HEK293 (cell line): Measurements from ENCODE around the gene NT5M.

Experiments used
- CTCF ChIA-PET: fragments of 350-600 bp; formaldehyde crosslinking; extraction: SDS; loops from one replicate; lab custom pipeline; 2021; ENCODE audit warnings: antibody characterized with exemption; lab: Yijun Ruan, JAX
- POLR2A ChIA-PET: fragments of 300-600 bp; formaldehyde crosslinking; extraction: SDS; loops from one replicate; lab custom pipeline; 2020; ENCODE audit warnings: antibody characterized with exemption, inconsistent platforms; lab: Yijun Ruan, JAX
- H3K27ac ChIP-seq: fragments of 200-500 bp; sonication (Bioruptor generic); 2 replicates; pipeline ENCODE4 v1.5.1; 2014; ENCODE audit warnings: low read depth, low read length, control low read depth, inconsistent platforms; ENCODE audit errors: extremely low read depth
- H3K36me3 ChIP-seq, 2 experiments: fragments of 200-500 bp in 1 of 2; sonication (Bioruptor generic) in 1 of 2; 1 replicate in 1 of 2; 2 replicates in 1 of 2; pipeline ENCODE4 v1.5.1; 2014 to 2017; ENCODE audit warnings: inconsistent platforms in 2 of 2, low read length in 2 of 2; ENCODE audit not compliant: control insufficient read depth in 2 of 2, insufficient read depth in 1 of 2
- H3K4me1 ChIP-seq: fragments of 200-500 bp; sonication (Bioruptor generic); 2 replicates; pipeline ENCODE4 v1.5.1; 2014; ENCODE audit warnings: mild to moderate bottlenecking, low read length, inconsistent platforms; ENCODE audit not compliant: control insufficient read depth, insufficient read depth
- H3K4me3 ChIP-seq: 2 replicates; pipeline ENCODE4 v1.5.1; 2011; ENCODE audit warnings: low read depth, mild to moderate bottlenecking, control low read depth, low read length, moderate library complexity
- H3K9me3 ChIP-seq: fragments of 200-500 bp; sonication (Bioruptor generic); 2 replicates; pipeline ENCODE4 v1.5.1; 2014; ENCODE audit warnings: low read depth, low read length, inconsistent platforms; ENCODE audit not compliant: control insufficient read depth, insufficient read depth
- ZBTB7A ChIP-seq: fragments of 450-650 bp; formaldehyde crosslinking; IDR thresholded peaks from 2 replicates; pipeline ENCODE4 v1.5.1; 2016; ENCODE audit warnings: low read depth, missing biosample characterization, missing genetic modification characterization
- ZNF114 ChIP-seq: fragments of 450-650 bp; formaldehyde crosslinking; IDR thresholded peaks from 2 replicates; pipeline ENCODE4 v1.5.0; 2017; ENCODE audit warnings: missing biosample characterization, missing genetic modification characterization
- ZNF140 ChIP-seq: fragments of 450-650 bp; formaldehyde crosslinking; IDR thresholded peaks from 2 replicates; pipeline ENCODE4 v1.5.1; 2016; ENCODE audit warnings: missing biosample characterization, missing genetic modification characterization
- ZNF202 ChIP-seq: fragments of 450-650 bp; formaldehyde crosslinking; IDR thresholded peaks from 2 replicates; pipeline ENCODE4 v1.5.1; 2016; ENCODE audit warnings: missing biosample characterization, missing genetic modification characterization, borderline replicate concordance
- ZNF274 ChIP-seq, 2 experiments: fragments of 200-500 bp in 1 of 2; fragments of 450-650 bp in 1 of 2; sonication (Bioruptor generic) in 1 of 2; formaldehyde crosslinking in 1 of 2; IDR thresholded peaks; 2 replicates each; pipeline versions ENCODE4 v1.5.1 to v1.6.1; 2014 to 2016; ENCODE audit warnings: borderline replicate concordance in 1 of 2, inconsistent platforms in 1 of 2, low read length in 1 of 2, missing biosample characterization in 1 of 2, missing genetic modification characterization in 1 of 2
- ZNF292 ChIP-seq: fragments of 450-650 bp; formaldehyde crosslinking; IDR thresholded peaks from 2 replicates; pipeline ENCODE4 v1.5.1; 2016; ENCODE audit warnings: low read depth, missing biosample characterization, missing genetic modification characterization, borderline replicate concordance
- ZNF423 ChIP-seq: fragments of 450-650 bp; formaldehyde crosslinking; IDR thresholded peaks from 2 replicates; pipeline ENCODE4 v1.5.1; 2016; ENCODE audit warnings: missing biosample characterization, missing genetic modification characterization
- ZNF426 ChIP-seq: fragments of 450-650 bp; formaldehyde crosslinking; IDR thresholded peaks from 2 replicates; pipeline ENCODE4 v1.5.1; 2017; ENCODE audit warnings: missing biosample characterization, missing genetic modification characterization, mild to moderate bottlenecking, inconsistent platforms, moderate library complexity
- ZNF433 ChIP-seq: fragments of 450-650 bp; formaldehyde crosslinking; IDR thresholded peaks from 2 replicates; pipeline ENCODE4 v1.5.1; 2016; ENCODE audit warnings: missing biosample characterization, missing genetic modification characterization, low read depth
- ZNF529 ChIP-seq: fragments of 450-650 bp; formaldehyde crosslinking; IDR thresholded peaks from 2 replicates; pipeline ENCODE4 v1.5.1; 2017; ENCODE audit warnings: missing genetic modification characterization, missing biosample characterization; ENCODE audit not compliant: insufficient replicate concordance
- ZNF530 ChIP-seq: fragments of 450-650 bp; formaldehyde crosslinking; IDR thresholded peaks from 2 replicates; pipeline ENCODE4 v1.5.1; 2016; ENCODE audit warnings: low read depth, missing biosample characterization, missing genetic modification characterization
- ZNF558 ChIP-seq: fragments of 450-650 bp; formaldehyde crosslinking; IDR thresholded peaks from 2 replicates; pipeline ENCODE4 v1.5.1; 2016; ENCODE audit warnings: missing biosample characterization, missing genetic modification characterization
- ZNF571 ChIP-seq: fragments of 450-650 bp; formaldehyde crosslinking; IDR thresholded peaks from 2 replicates; pipeline ENCODE4 v1.5.0; 2017; ENCODE audit warnings: missing biosample characterization, missing genetic modification characterization
- ZNF600 ChIP-seq: fragments of 450-650 bp; formaldehyde crosslinking; IDR thresholded peaks from 2 replicates; pipeline ENCODE4 v1.5.1; 2016; ENCODE audit warnings: missing biosample characterization, missing genetic modification characterization
- ZNF677 ChIP-seq: fragments of 450-650 bp; IDR thresholded peaks from 2 replicates; pipeline ENCODE4 v1.5.0; 2018; ENCODE audit warnings: missing biosample characterization, mild to moderate bottlenecking, missing genetic modification characterization, moderate library complexity
- ZNF76 ChIP-seq: fragments of 450-650 bp; formaldehyde crosslinking; IDR thresholded peaks from 2 replicates; pipeline ENCODE4; 2016; ENCODE audit warnings: low read depth, missing biosample characterization, missing genetic modification characterization, borderline replicate concordance
- TF ChIP-seq, protein P1 (sequence below): fragments of 450-650 bp; formaldehyde crosslinking; IDR thresholded peaks from 2 replicates; pipeline ENCODE4 v1.5.1; 2016; ENCODE audit warnings: missing biosample characterization, missing genetic modification characterization
- TF ChIP-seq, protein P2 (sequence below): fragments of 450-650 bp; formaldehyde crosslinking; IDR thresholded peaks from 2 replicates; pipeline ENCODE4 v1.5.1; 2017; ENCODE audit warnings: missing biosample characterization, missing genetic modification characterization
- TF ChIP-seq, protein P3 (sequence below): fragments of 450-650 bp; formaldehyde crosslinking; conservative IDR thresholded peaks from 2 replicates; pipeline ENCODE4 v1.5.1; 2016; ENCODE audit warnings: low read depth, missing biosample characterization, missing genetic modification characterization
- TF ChIP-seq, protein P4 (sequence below): fragments of 450-650 bp; formaldehyde crosslinking; IDR thresholded peaks from 2 replicates; pipeline ENCODE4 v1.5.0; 2017; ENCODE audit warnings: missing biosample characterization, missing genetic modification characterization, borderline replicate concordance

Gene NT5M

DNA sequence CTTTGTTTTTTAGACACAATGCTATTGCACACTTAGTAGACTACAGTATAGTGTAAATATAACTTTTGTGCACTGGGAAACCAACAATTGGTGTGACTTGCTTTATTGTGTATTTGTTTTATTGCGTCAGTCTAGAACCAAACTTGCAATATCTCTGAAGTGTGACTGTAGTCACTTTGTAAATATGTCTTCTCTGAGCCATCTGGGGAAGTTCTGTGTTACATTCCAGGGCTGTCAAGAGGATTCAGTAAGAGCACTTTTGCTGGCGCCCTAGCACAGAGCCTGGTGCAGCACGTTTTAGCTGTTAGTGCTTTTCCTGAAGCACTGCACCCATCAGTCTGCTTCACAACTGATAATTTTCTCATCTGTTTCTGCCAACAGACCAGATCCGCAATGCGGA, 73.2 kb downstream of the NT5M start:
- no peak overlapping the region for H3K4me3 ChIP-seq
- TF ChIP-seq ZNF274 (IDR thresholded peaks at IDR 0.05; ENCODE audit: low read length) (no peak), ZNF274 (tag by site-specific recombination; IDR thresholded peaks at IDR 0.05; ENCODE audit: borderline replicate concordance) (no peak), ZNF423 (tag by site-specific recombination) (no peak), ZNF530 (no peak), ZNF76 (tag by site-specific recombination) (no peak), ZNF558 (tag by site-specific recombination) (no peak), ZNF202 (tag by site-specific recombination) (no peak), ZNF529 (tag by site-specific recombination) (no peak), ZNF292 (tag by site-specific recombination) (no peak), ZNF677 (tag by site-specific recombination) (no peak), ZBTB7A (tag by site-specific recombination) (no peak), ZNF600 (tag by site-specific recombination) (no peak), ZNF571 (tag by site-specific recombination) (no peak), ZNF140 (no peak), ZNF114 (tag by site-specific recombination) (no peak), ZNF433 (tag by site-specific recombination) (no peak), ZNF426 (tag by site-specific recombination) (no peak)
- TF ChIP-seq, protein P1, sequence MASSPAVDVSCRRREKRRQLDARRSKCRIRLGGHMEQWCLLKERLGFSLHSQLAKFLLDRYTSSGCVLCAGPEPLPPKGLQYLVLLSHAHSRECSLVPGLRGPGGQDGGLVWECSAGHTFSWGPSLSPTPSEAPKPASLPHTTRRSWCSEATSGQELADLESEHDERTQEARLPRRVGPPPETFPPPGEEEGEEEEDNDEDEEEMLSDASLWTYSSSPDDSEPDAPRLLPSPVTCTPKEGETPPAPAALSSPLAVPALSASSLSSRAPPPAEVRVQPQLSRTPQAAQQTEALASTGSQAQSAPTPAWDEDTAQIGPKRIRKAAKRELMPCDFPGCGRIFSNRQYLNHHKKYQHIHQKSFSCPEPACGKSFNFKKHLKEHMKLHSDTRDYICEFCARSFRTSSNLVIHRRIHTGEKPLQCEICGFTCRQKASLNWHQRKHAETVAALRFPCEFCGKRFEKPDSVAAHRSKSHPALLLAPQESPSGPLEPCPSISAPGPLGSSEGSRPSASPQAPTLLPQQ = no peak
- TF ChIP-seq, protein P2, sequence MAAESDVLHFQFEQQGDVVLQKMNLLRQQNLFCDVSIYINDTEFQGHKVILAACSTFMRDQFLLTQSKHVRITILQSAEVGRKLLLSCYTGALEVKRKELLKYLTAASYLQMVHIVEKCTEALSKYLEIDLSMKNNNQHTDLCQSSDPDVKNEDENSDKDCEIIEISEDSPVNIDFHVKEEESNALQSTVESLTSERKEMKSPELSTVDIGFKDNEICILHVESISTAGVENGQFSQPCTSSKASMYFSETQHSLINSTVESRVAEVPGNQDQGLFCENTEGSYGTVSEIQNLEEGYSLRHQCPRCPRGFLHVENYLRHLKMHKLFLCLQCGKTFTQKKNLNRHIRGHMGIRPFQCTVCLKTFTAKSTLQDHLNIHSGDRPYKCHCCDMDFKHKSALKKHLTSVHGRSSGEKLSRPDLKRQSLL (tag by site-specific recombination) = no peak
- TF ChIP-seq, protein P3, sequence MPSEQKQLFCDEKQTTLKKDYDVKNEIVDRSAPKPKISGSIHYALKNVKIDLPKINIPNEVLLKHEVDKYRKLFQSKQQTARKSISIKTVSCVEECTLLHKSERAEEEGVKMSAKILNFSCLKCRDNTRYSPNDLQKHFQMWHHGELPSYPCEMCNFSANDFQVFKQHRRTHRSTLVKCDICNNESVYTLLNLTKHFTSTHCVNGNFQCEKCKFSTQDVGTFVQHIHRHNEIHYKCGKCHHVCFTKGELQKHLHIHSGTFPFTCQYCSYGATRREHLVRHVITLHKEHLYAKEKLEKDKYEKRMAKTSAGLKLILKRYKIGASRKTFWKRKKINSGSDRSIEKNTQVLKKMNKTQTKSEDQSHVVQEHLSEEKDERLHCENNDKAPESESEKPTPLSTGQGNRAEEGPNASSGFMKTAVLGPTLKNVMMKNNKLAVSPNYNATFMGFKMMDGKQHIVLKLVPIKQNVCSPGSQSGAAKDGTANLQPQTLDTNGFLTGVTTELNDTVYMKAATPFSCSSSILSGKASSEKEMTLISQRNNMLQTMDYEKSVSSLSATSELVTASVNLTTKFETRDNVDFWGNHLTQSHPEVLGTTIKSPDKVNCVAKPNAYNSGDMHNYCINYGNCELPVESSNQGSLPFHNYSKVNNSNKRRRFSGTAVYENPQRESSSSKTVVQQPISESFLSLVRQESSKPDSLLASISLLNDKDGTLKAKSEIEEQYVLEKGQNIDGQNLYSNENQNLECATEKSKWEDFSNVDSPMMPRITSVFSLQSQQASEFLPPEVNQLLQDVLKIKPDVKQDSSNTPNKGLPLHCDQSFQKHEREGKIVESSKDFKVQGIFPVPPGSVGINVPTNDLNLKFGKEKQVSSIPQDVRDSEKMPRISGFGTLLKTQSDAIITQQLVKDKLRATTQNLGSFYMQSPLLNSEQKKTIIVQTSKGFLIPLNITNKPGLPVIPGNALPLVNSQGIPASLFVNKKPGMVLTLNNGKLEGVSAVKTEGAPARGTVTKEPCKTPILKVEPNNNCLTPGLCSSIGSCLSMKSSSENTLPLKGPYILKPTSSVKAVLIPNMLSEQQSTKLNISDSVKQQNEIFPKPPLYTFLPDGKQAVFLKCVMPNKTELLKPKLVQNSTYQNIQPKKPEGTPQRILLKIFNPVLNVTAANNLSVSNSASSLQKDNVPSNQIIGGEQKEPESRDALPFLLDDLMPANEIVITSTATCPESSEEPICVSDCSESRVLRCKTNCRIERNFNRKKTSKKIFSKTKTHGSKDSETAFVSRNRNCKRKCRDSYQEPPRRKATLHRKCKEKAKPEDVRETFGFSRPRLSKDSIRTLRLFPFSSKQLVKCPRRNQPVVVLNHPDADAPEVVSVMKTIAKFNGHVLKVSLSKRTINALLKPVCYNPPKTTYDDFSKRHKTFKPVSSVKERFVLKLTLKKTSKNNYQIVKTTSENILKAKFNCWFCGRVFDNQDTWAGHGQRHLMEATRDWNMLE (tag by site-specific recombination) = no peak
- TF ChIP-seq, protein P4, sequence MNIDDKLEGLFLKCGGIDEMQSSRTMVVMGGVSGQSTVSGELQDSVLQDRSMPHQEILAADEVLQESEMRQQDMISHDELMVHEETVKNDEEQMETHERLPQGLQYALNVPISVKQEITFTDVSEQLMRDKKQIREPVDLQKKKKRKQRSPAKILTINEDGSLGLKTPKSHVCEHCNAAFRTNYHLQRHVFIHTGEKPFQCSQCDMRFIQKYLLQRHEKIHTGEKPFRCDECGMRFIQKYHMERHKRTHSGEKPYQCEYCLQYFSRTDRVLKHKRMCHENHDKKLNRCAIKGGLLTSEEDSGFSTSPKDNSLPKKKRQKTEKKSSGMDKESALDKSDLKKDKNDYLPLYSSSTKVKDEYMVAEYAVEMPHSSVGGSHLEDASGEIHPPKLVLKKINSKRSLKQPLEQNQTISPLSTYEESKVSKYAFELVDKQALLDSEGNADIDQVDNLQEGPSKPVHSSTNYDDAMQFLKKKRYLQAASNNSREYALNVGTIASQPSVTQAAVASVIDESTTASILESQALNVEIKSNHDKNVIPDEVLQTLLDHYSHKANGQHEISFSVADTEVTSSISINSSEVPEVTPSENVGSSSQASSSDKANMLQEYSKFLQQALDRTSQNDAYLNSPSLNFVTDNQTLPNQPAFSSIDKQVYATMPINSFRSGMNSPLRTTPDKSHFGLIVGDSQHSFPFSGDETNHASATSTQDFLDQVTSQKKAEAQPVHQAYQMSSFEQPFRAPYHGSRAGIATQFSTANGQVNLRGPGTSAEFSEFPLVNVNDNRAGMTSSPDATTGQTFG (tag by site-specific recombination) = no peak
- no peaks in the 10 kb centered on the region for H3K9me3 ChIP-seq
- H3K36me3 ChIP-seq = no peaks in the 10 kb centered on the region
- CTCF ChIA-PET = no interaction called here
- no peak overlapping the region for H3K27ac ChIP-seq
- H3K4me1 ChIP-seq = no peaks in the 10 kb centered on the region
- POLR2A ChIA-PET = no interaction called here
